ENCODE results near the gene BPTF. TPM values are rescaled to one million over a fixed set of nuclear protein-coding genes. Genes with fewer than 3 reads are reported as not detected.

Gene BPTF
- total and polyA plus RNA-seq, 2 of the 8 experiments (the other 6 are each of a cell fraction or from before 2014, with no cell fraction given) = 107 to 228 TPM

GRCh38 chr17:67810464-67810863 is 14.8 kb upstream of the BPTF start:
- Histone ChIP-seq H3K56ac (replicated peaks; ENCODE audit: insufficient read length, low read depth, low read length) (no peak overlapping the region), H3K18ac (ENCODE audit: extremely low read depth, low read length) (no peak overlapping the region), H4K8ac (ENCODE audit: extremely low read depth, insufficient read depth, low read length) (no peak overlapping the region), H3K27me3 (replicated peaks in 1 of 4; ENCODE audit: control insufficient read depth in 3 of 4, extremely low read depth in 1 of 4, insufficient read depth in 3 of 4, low read length in 3 of 4) (no peaks in the 10 kb centered on the region), H3K9ac (replicated peaks in 1 of 4; ENCODE audit: extremely low read depth in 1 of 4, low read depth in 3 of 4, low read length in 3 of 4) (no peak overlapping the region), H4K20me1 (replicated peaks in 1 of 2; ENCODE audit: control insufficient read depth in 1 of 2, insufficient read depth in 2 of 2, low read length in 2 of 2) (no peaks in the 10 kb centered on the region), H2BK12ac (ENCODE audit: low read depth, low read length) (no peak overlapping the region), H3K23ac (ENCODE audit: insufficient read length) (no peak overlapping the region), H2BK120ac (replicated peaks; ENCODE audit: low read depth, low read length) (no peak overlapping the region), H2BK5ac (ENCODE audit: low read depth, low read length) (no peak overlapping the region), H2AFZ (ENCODE audit: low read length) (no peak overlapping the region), H4K5ac (ENCODE audit: insufficient read length, low read depth, low read length) (no peak overlapping the region), H3K4me2 (ENCODE audit: insufficient read depth in 1 of 2, low read depth in 2 of 2, low read length in 2 of 2) (no peak overlapping the region), H2BK15ac (ENCODE audit: low read length) (no peak overlapping the region), H3K9me3 (ENCODE audit: insufficient read depth in 2 of 2, low read depth in 1 of 2, low read length in 1 of 2) (no peaks in the 10 kb centered on the region), H3K4me1 (replicated peaks in 1 of 4; ENCODE audit: control insufficient read depth in 3 of 4, insufficient read depth in 4 of 4, low read length in 3 of 4) (no peaks in the 10 kb centered on the region), H2AK5ac (ENCODE audit: low read depth, low read length) (no peak overlapping the region), H3K27ac (ENCODE audit: low read depth, low read length) (no peak overlapping the region), H4K91ac (replicated peaks; ENCODE audit: insufficient read length, low read length) (no peak overlapping the region), H3K14ac (ENCODE audit: insufficient read length) (no peak overlapping the region), H2BK20ac (ENCODE audit: low read length) (no peak overlapping the region), H3K36me3 (ENCODE audit: control insufficient read depth in 2 of 4, insufficient read depth in 4 of 4, low read length in 3 of 4) (no peaks in the 10 kb centered on the region), H3K23me2 (ENCODE audit: low read depth, low read length) (no peaks in the 10 kb centered on the region), H3K79me1 (ENCODE audit: low read depth, low read length) (no peaks in the 10 kb centered on the region), H3K4ac (replicated peaks; ENCODE audit: insufficient read length, low read depth, low read length) (no peak overlapping the region), H3K79me2 (ENCODE audit: control insufficient read depth in 1 of 2, insufficient read depth in 2 of 2, low read length in 2 of 2) (no peaks in the 10 kb centered on the region), H3K4me3 (ENCODE audit: extremely low read depth in 1 of 4, insufficient read depth in 2 of 4, low read depth in 3 of 4, low read length in 4 of 4) (no peak overlapping the region)
- 93% methylated on average over 1 of the region's 1 CpG; no CpG with 5 or more reads in 1 of the 2 experiments for WGBS, 2 experiments (ENCODE audit: extremely low coverage in 1 of 2, insufficient coverage in 1 of 2, insufficient read length in 1 of 2, insufficient replicate concordance in 2 of 2, low coverage in 1 of 2, low lambda C conversion rate in 2 of 2, missing lambda C conversion rate in 1 of 2)
- ChIA-PET CTCF (ENCODE audit: partially characterized antibody) (interaction anchor here (0.6 to 8.5 kb wide), 4 partner anchors 9 to 610 kb away, joined by 3 to 88 read pairs (median 3); no protein-coding TSS in a partner anchor), POLR2A (ENCODE audit: partially characterized antibody) (interaction anchor here (1.1 to 2.1 kb wide), 3 partner anchors 10 to 18 kb away, joined by 3 to 10 read pairs (median 4); partner anchors contain the start of gene BPTF)
- FAIRE-seq = no peak
- no peak for DNase-seq (ENCODE audit: low read depth in 1 of 2, low spot score in 2 of 2)
- TF ChIP-seq SIRT6 (IDR thresholded peaks at IDR 0.05; ENCODE audit: low read length) = no peak
- no peak for TF ChIP-seq RNF2 (IDR thresholded peaks at IDR 0.05; ENCODE audit: borderline replicate concordance, low read depth, low read length, missing control alignments, poor library complexity, severe bottlenecking)
- TF ChIP-seq NRF1 (IDR thresholded peaks at IDR 0.05; ENCODE audit: low read depth, low read length) = no peak
- no peak for TF ChIP-seq POU5F1 (IDR thresholded peaks at IDR 0.05; ENCODE audit: low read depth, low read length)
- TF ChIP-seq TBP (IDR thresholded peaks at IDR 0.05; ENCODE audit: low read depth, low read length) = no peak
- TF ChIP-seq KDM5A (IDR thresholded peaks at IDR 0.05; ENCODE audit: low read length) = no peak
- TF ChIP-seq ZNF274 (IDR thresholded peaks at IDR 0.05; ENCODE audit: borderline replicate concordance, extremely low read depth, low read length) = no peak
- no peak for TF ChIP-seq MAX (IDR thresholded peaks at IDR 0.05)
- TF ChIP-seq RFX5 (IDR thresholded peaks at IDR 0.05; ENCODE audit: borderline replicate concordance, low read depth, low read length) = no peak
- no peak for TF ChIP-seq CTCF (IDR thresholded peaks at IDR 0.05; ENCODE audit: control extremely low read depth in 1 of 3, insufficient read depth in 1 of 3, low read depth in 1 of 3, low read length in 3 of 3)
- TF ChIP-seq RAD21 (IDR thresholded peaks at IDR 0.05 in 1 of 2, conservative IDR thresholded peaks at IDR 0.05 in 1 of 2; ENCODE audit: low read depth in 2 of 2, low read length in 2 of 2) = no peak
